ENCODE measurements around the gene NEK6. TPM values are rescaled to one million over a fixed set of nuclear protein-coding genes. Genes with fewer than 3 reads are reported as not detected.

The NEK6 gene
- total RNA-seq, 1 donor from 2014 or later = 137 TPM

GRCh38 chr9:124359855-124360678, 102.3 kb downstream of the NEK6 start:
- Histone ChIP-seq H3K9me3 (no peaks in the 10 kb centered on the region), H3K36me3 (peaks cover 31% of the 10 kb centered on the region), H3K27ac (no peak overlapping the region), H3K27me3 (no peaks in the 10 kb centered on the region), H3K4me1 (no peaks in the 10 kb centered on the region), H3K4me3 (no peak overlapping the region)
- intact Hi-C loops (cut with DNase I) = no loop called here
- TF ChIP-seq CTCF (IDR thresholded peaks at IDR 0.05) = no peak
- no peak for DNase-seq
- no peak for ATAC-seq

DNA sequence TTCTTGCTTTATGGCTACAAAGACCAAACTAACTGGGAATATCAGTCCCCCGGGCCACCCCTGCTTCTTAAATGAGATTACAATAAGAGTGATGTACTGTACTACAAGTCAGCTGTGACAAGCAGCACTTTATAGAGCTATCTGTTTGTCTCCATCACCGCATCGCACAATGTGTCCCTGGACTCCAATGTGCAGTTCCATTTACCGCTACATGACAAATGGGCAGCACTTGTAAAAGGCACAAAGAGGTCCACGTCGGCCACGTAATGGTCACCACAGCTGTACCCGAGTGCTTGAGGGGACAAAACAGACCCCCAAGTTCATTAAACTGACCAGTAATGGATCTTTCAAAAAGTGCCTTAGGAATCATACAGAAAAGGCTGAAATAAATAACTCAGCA, 103.4 kb downstream of the NEK6 start:
- Histone ChIP-seq H3K4me3 (no peak overlapping the region), H3K27ac (no peak overlapping the region), H3K36me3 (peaks cover 22% of the 10 kb centered on the region), H3K27me3 (no peaks in the 10 kb centered on the region), H3K9me3 (no peaks in the 10 kb centered on the region), H3K4me1 (no peaks in the 10 kb centered on the region)
- intact Hi-C loops (cut with DNase I) = no loop called here
- no peak for ATAC-seq
- no peak for TF ChIP-seq CTCF (IDR thresholded peaks at IDR 0.05)
- DNase-seq = no peak

GRCh38 chr9:124363326-124364096, 105.8 kb downstream of the NEK6 start:
- no peaks in the 10 kb centered on the region for H3K4me1 ChIP-seq
- peaks cover 17% of the 10 kb centered on the region for H3K36me3 ChIP-seq
- H3K27me3 ChIP-seq = no peaks in the 10 kb centered on the region
- no peaks in the 10 kb centered on the region for H3K9me3 ChIP-seq
- DNase-seq (no peak), ATAC-seq (no peak)
- TF ChIP-seq CTCF (IDR thresholded peaks at IDR 0.05) = no peak
- intact Hi-C loops (cut with DNase I) = no loop called here
- no peak overlapping the region for H3K4me3 ChIP-seq
- no peak overlapping the region for H3K27ac ChIP-seq

DNA sequence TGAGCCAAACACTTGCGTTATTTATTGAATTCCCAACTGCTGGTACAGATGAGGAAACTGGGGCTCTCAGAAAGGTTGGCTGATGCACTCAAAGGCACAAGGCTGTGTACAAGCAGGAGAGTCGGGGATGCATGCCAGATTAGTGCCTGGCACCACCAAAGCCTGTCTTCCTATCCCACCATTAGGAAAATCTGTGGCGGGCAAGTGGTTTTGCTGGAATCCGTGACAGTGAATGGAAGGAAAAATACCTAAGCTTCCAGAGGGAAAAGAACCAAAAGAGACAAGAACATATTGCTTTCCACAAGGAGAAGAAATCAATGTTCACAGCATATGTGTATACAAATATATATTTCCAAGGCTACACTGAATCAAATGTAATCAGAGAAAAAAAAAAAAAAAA, 106.4 kb downstream of the NEK6 start:
- Histone ChIP-seq H3K9me3 (no peaks in the 10 kb centered on the region), H3K27me3 (no peaks in the 10 kb centered on the region), H3K4me1 (no peaks in the 10 kb centered on the region), H3K4me3 (no peak overlapping the region), H3K27ac (no peak overlapping the region), H3K36me3 (peaks cover 16% of the 10 kb centered on the region)
- no peak for TF ChIP-seq CTCF (IDR thresholded peaks at IDR 0.05)
- DNase-seq = no peak
- no peak for ATAC-seq
- intact Hi-C loops (cut with DNase I) = no loop called here

DNA sequence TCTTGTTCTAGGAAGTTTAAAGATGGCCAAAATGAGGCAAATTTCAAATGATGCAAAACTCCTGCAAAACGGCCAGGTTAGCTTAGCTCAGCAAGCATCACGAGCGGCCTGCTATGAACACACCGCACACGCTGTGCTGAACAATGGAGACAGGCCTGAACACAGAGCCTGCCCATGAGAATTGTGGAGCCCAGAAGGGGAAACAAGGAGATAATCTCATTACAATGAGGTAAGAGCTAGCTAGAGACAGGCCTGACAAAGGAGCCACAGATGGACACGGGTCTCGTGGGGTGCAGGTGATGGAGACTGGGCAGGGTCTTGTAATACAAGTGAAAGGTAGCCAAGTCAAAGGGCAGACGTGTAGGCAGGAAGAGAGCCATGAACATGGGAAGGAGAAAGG, 107.3 kb downstream of the NEK6 start:
- no peak for DNase-seq
- H3K9me3 ChIP-seq = no peaks in the 10 kb centered on the region
- TF ChIP-seq CTCF (IDR thresholded peaks at IDR 0.05) = no peak
- ATAC-seq = no peak
- no peaks in the 10 kb centered on the region for H3K4me1 ChIP-seq
- H3K4me3 ChIP-seq = no peak overlapping the region
- H3K36me3 ChIP-seq = peaks cover 9% of the 10 kb centered on the region
- intact Hi-C loops (cut with DNase I) = no loop called here
- no peaks in the 10 kb centered on the region for H3K27me3 ChIP-seq
- no peak overlapping the region for H3K27ac ChIP-seq
